ENCODE results near the gene CHRM2. TPM values are rescaled to one million over a fixed set of nuclear protein-coding genes. Genes with fewer than 3 reads are reported as not detected.
A peak's percentile ranks its signal among the peaks of the same experiment; 100 is the strongest.

CHRM2 gene
- total and polyA plus RNA-seq, 2 of the 4 experiments (the other 2 are of a cell fraction) = 79.3 to 184 TPM

GRCh38 chr7:136931169-136931867, 62.9 kb downstream of the CHRM2 start:
- Histone ChIP-seq H2AK5ac (ENCODE audit: low read depth, low read length) (no peak overlapping the region), H4K5ac (ENCODE audit: low read depth, low read length) (peak overlapping the region; percentile 54; the same call in 1 of the 2 replicates), H3K27me3 (ENCODE audit: control insufficient read depth, insufficient read depth, low read length) (no peaks in the 10 kb centered on the region), H3K4me3 (ENCODE audit: insufficient read depth, low read depth, low read length) (no peak overlapping the region), H3K4me1 (ENCODE audit: control insufficient read depth, insufficient read depth, low read length) (peaks cover 2% of the 10 kb centered on the region; the same call in 1 of the 2 replicates), H2AFZ (replicated peaks; ENCODE audit: low read length, poor library complexity) (no peak overlapping the region), H4K8ac (ENCODE audit: low read depth in 2 of 2, low read length in 2 of 2) (peak overlapping the region in 1 of 2 experiments; percentile 28; a peak in 1 of 4 replicates), H3K79me1 (ENCODE audit: low read depth in 1 of 2, low read length in 2 of 2) (peaks cover 17 to 38% of the 10 kb centered on the region in 2 experiments), H2BK20ac (ENCODE audit: low read depth, low read length) (no peak overlapping the region), H3K4me2 (ENCODE audit: low read depth, low read length) (no peak overlapping the region), H2BK15ac (ENCODE audit: low read depth, low read length) (no peak overlapping the region), H2BK120ac (ENCODE audit: low read depth, low read length) (no peak overlapping the region), H3K56ac (ENCODE audit: extremely low read depth, insufficient read depth, low read length) (no peak overlapping the region), H4K91ac (ENCODE audit: insufficient read depth, low read depth, low read length) (no peak overlapping the region), H3K23ac (ENCODE audit: low read depth, low read length) (peak overlapping the region; percentile 78; the same call in 1 of the 2 replicates), H3K4ac (ENCODE audit: low read depth, low read length) (no peak overlapping the region), H3K9me1 (ENCODE audit: insufficient read depth, low read length) (peaks cover 8% of the 10 kb centered on the region), H3K9ac (ENCODE audit: low read depth, low read length) (no peak overlapping the region), H2AK9ac (replicated peaks; ENCODE audit: low read depth, low read length, poor library complexity) (no peak overlapping the region), H3K9me3 (ENCODE audit: control insufficient read depth, insufficient read depth, low read length) (no peaks in the 10 kb centered on the region), H2BK5ac (ENCODE audit: low read depth, low read length, poor library complexity, severe bottlenecking) (peak overlapping the region; percentile 4), H4K20me1 (ENCODE audit: insufficient read depth, low read length) (no peaks in the 10 kb centered on the region; the same call in 1 of the 2 replicates), H3K14ac (replicated peaks; ENCODE audit: low read depth, low read length) (no peak overlapping the region; the same call in 1 of the 2 replicates), H3K36me3 (ENCODE audit: control insufficient read depth, insufficient read depth, low read length) (peaks cover 11% of the 10 kb centered on the region), H3K18ac (ENCODE audit: low read depth, low read length) (no peak overlapping the region; the same call in 1 of the 2 replicates), H3K27ac (ENCODE audit: insufficient read depth, low read length) (peak overlapping the region; percentile 25; the same call in 1 of the 2 replicates)
- ATAC-seq (ENCODE audit: low read depth) = no peak
- no peak for DNase-seq
- intact Hi-C loops (cut with micrococcal nuclease) (no loop called here), dilution Hi-C loops (cut with HindIII; ENCODE audit: low sequenced_read_pairs, unreplicated experiment) (no loop called here), in situ Hi-C loops (cut with MboI; ENCODE audit: low sequenced_read_pairs) (no loop called here)
- POLR2A ChIA-PET (ENCODE audit: unreplicated experiment) = no interaction called here
- BruUV-seq (replicated peaks) = no TSS peak
- no CpG with 5 or more reads among the region's 3 CpGs for WGBS, 2 experiments (ENCODE audit: extremely low coverage in 2 of 2, insufficient read length in 1 of 2)
- CTCF ChIA-PET = no interaction called here
- no peak for TF ChIP-seq MAFK (IDR thresholded peaks at IDR 0.05; ENCODE audit: low read depth, low read length)
- no peak for TF ChIP-seq SMC3 (IDR thresholded peaks at IDR 0.05; ENCODE audit: low read depth, low read length)
- no peak for TF ChIP-seq CTCF (conservative IDR thresholded peaks at IDR 0.05; ENCODE audit: low read depth, low read length)
- no peak for TF ChIP-seq NFE2L2 (IDR thresholded peaks at IDR 0.05; ENCODE audit: low read depth, low read length)
- TF ChIP-seq POLR2A (IDR thresholded peaks at IDR 0.05; ENCODE audit: low read depth, low read length) = no peak
- TF ChIP-seq RCOR1 (IDR thresholded peaks at IDR 0.05; ENCODE audit: insufficient replicate concordance, low read length) = no peak
- no peak for TF ChIP-seq USF2 (IDR thresholded peaks at IDR 0.05; ENCODE audit: low read depth, low read length)
- TF ChIP-seq MXI1 (IDR thresholded peaks at IDR 0.05; ENCODE audit: borderline replicate concordance, low read depth, low read length) = no peak
- TF ChIP-seq CHD1 (IDR thresholded peaks at IDR 0.05; ENCODE audit: low read depth, low read length) = no peak
- no peak for TF ChIP-seq RAD21 (IDR thresholded peaks at IDR 0.05; ENCODE audit: low read length)
- TF ChIP-seq FOS (IDR thresholded peaks at IDR 0.05; ENCODE audit: low read depth, low read length) = no peak
- TF ChIP-seq CEBPB (IDR thresholded peaks at IDR 0.05; ENCODE audit: low read depth, low read length) = no peak
- no peak for TF ChIP-seq MAZ (IDR thresholded peaks at IDR 0.05; ENCODE audit: borderline replicate concordance, low read depth, low read length)
- no peak for TF ChIP-seq BHLHE40 (IDR thresholded peaks at IDR 0.05; ENCODE audit: low read depth, low read length)
- TF ChIP-seq RFX5 (IDR thresholded peaks at IDR 0.05; ENCODE audit: low read depth, low read length) = no peak
